ENCODE results near the gene SLC43A1.
A peak's percentile ranks its signal among the peaks of the same experiment; 100 is the strongest.

The SLC43A1 gene

DNA sequence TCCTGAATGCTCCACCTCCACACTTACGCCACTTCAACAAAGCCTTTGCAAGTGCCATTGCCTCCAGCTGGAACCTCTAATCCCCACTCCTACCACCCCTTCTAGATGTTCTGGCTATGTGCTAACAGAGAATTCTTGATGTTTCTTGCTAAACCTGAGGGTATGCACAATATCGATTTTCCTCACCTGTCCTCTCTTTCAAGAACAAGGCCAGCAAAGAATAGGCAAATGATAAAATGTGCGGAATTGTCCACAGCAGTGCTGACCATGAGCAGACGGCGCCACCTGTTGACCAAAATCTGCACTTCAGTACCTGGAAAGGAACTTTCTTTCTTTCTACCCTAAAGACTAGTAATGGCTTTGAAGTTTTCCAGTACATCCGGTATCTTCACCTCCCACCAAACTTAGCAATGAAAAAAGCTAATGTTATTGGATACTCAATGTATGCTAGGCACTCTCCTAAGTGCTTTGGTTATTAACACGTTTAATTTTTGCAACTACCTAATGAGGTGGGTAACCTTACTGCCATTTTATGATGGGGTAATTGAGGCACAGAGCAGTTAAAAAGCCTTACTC, 11.6 kb upstream of the SLC43A1 start:
- no peak overlapping the region for H3K4me3 ChIP-seq (ENCODE audit: low read depth, low read length)
- TF ChIP-seq MYC (IDR thresholded peaks at IDR 0.05; ENCODE audit: low read depth, low read length): 0 out of 2 replicates have a peak, but pooled peaks have one; percentile 40
- TF ChIP-seq, protein P1, sequence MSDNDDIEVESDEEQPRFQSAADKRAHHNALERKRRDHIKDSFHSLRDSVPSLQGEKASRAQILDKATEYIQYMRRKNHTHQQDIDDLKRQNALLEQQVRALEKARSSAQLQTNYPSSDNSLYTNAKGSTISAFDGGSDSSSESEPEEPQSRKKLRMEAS (IDR thresholded peaks at IDR 0.05; ENCODE audit: low read depth, low read length): peak; percentile 54; the same call in 1 of the 2 replicates
- TF ChIP-seq, protein P2, sequence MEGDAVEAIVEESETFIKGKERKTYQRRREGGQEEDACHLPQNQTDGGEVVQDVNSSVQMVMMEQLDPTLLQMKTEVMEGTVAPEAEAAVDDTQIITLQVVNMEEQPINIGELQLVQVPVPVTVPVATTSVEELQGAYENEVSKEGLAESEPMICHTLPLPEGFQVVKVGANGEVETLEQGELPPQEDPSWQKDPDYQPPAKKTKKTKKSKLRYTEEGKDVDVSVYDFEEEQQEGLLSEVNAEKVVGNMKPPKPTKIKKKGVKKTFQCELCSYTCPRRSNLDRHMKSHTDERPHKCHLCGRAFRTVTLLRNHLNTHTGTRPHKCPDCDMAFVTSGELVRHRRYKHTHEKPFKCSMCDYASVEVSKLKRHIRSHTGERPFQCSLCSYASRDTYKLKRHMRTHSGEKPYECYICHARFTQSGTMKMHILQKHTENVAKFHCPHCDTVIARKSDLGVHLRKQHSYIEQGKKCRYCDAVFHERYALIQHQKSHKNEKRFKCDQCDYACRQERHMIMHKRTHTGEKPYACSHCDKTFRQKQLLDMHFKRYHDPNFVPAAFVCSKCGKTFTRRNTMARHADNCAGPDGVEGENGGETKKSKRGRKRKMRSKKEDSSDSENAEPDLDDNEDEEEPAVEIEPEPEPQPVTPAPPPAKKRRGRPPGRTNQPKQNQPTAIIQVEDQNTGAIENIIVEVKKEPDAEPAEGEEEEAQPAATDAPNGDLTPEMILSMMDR (IDR thresholded peaks at IDR 0.05; ENCODE audit: low read depth, low read length): peak; percentile 83
- no peak for TF ChIP-seq POLR2A (IDR thresholded peaks at IDR 0.05; ENCODE audit: extremely low read depth, insufficient read length)
- DNase-seq (ENCODE audit: low read depth): peak; percentile 77

DNA sequence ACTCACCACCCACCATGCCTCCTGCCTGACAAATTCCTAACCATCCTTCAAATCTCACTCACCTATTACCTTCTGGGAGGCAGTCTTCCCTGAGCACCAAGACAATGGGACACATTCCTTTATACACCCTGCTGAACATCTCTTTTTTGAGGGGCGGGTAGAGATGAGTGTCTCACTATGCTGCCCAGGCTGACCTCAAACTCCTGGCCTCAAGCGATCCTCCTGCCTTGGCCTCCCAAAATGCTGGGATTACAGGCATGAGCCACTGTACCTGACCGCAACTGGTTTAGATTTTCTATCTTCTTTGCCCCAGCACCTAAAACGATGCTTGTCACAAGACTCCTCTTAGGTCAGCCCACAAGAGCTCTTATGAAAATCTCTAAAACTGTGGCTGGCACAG, 7.9 kb upstream of the SLC43A1 start:
- TF ChIP-seq, protein P1 (IDR thresholded peaks at IDR 0.05; ENCODE audit: low read depth, low read length): no peak
- TF ChIP-seq, protein P2 (IDR thresholded peaks at IDR 0.05; ENCODE audit: low read depth, low read length): no peak
- TF ChIP-seq POLR2A (IDR thresholded peaks at IDR 0.05; ENCODE audit: extremely low read depth, insufficient read length) (no peak), MYC (IDR thresholded peaks at IDR 0.05; ENCODE audit: low read depth, low read length) (no peak)
- no peak overlapping the region for H3K4me3 ChIP-seq (ENCODE audit: low read depth, low read length)
- DNase-seq (ENCODE audit: low read depth): no peak

DNA sequence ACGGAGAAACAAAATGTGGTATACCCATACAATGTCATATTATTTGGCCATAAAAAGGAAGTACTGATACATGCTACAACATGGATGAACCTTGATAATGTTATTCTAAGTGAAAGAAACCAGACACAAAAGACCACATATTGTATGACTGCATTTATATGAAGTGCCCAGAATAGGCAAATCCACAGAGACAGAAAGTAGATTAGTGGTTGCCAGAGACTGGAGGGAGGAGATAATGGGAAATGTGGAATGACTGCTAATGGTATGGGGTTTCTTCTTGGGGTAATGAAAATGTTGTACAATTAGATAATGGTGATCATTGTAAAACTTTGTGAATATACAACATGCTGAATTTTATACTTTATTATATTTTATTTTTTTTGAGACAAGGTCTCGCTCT, 5.6 kb upstream of the SLC43A1 start:
- no peak overlapping the region for H3K4me3 ChIP-seq (ENCODE audit: low read depth, low read length)
- DNase-seq (ENCODE audit: low read depth): no peak
- TF ChIP-seq, protein P2 (IDR thresholded peaks at IDR 0.05; ENCODE audit: low read depth, low read length): no peak
- no peak for TF ChIP-seq POLR2A (IDR thresholded peaks at IDR 0.05; ENCODE audit: extremely low read depth, insufficient read length)
- no peak for TF ChIP-seq MYC (IDR thresholded peaks at IDR 0.05; ENCODE audit: low read depth, low read length)
- TF ChIP-seq, protein P1 (IDR thresholded peaks at IDR 0.05; ENCODE audit: low read depth, low read length): no peak

DNA sequence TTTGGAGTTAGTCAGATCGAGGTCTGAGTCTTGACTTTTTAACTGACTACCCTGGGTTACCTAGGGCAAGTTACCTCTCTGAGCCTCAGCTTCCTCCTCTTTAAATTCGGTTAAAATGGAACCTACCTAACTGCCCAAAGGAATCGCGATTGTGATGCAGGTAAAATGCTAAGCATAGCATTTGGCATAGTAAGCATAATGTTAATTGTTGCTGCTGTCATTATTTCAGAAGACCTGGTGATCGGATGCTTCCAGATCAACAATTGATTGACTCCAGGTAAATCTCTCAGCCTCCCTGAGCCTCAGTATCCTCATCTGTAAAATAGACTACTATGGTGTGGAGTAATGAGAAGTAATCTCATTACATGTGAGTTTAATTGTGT, 550 bp upstream of the SLC43A1 start:
- TF ChIP-seq, protein P1 (IDR thresholded peaks at IDR 0.05; ENCODE audit: low read depth, low read length): no peak
- no peak; the same call in 1 of the 2 replicates for TF ChIP-seq MYC (IDR thresholded peaks at IDR 0.05; ENCODE audit: low read depth, low read length)
- TF ChIP-seq, protein P2 (IDR thresholded peaks at IDR 0.05; ENCODE audit: low read depth, low read length): no peak
- no peak for TF ChIP-seq POLR2A (IDR thresholded peaks at IDR 0.05; ENCODE audit: extremely low read depth, insufficient read length)
- no peak for DNase-seq (ENCODE audit: low read depth)
- peak overlapping the region; percentile 91 for H3K4me3 ChIP-seq (ENCODE audit: low read depth, low read length)

DNA sequence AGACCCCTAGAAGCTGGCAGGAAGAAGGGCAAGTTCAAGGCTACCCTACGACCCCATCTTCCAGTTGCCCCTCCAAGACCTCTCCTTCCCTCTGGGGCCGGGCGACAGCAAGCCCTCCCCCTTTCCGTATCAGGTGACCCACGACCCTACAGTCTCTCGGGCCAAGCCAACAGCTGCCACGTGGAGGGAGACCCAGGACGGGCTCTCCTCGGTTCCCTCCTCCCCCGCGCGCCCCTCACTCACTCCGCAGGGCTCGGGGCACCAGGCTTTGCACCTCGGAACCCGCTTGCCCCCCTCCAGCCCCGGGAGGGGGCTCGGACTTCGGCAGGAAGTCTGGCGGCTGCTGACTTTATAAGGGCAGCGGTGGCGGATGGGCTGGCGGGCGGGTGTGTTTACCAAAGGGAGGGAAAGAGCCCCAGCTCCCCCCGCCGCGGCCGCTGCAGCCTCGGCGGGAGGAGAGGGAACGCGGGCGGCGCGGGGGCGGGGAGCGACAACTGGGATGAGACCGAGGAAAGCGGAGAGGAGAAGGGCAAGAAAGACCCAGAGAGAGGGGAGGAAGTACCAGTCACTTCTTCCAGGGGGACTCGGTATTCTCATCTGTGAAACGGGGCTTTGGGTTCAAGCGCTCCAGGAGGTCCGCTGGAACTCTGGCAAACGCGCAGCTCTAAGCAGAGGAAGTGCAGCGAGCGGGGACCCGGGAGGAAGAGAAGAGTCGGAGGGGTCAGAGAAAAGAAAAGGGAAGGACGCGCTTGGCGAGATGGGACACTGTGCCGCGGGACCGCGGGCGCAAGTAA, 767 bp downstream of the SLC43A1 start:
- TF ChIP-seq, protein P2 (IDR thresholded peaks at IDR 0.05; ENCODE audit: low read depth, low read length): no peak
- TF ChIP-seq MYC (IDR thresholded peaks at IDR 0.05; ENCODE audit: low read depth, low read length) (peak; percentile 77), POLR2A (IDR thresholded peaks at IDR 0.05; ENCODE audit: extremely low read depth, insufficient read length) (no peak)
- TF ChIP-seq, protein P1 (IDR thresholded peaks at IDR 0.05; ENCODE audit: low read depth, low read length): peak; percentile 85
- peak; percentile 84 for DNase-seq (ENCODE audit: low read depth)
- peak overlapping the region; percentile 91 for H3K4me3 ChIP-seq (ENCODE audit: low read depth, low read length)

Measured in NB4 (cell line).